Raji (cell line): ENCODE results near the gene SLC39A9.

Experiments used
- POLR2A ChIP-seq: IDR thresholded peaks from 2 replicates; pipeline ENCODE4 v1.6.1; 2011; ENCODE audit warnings: low read depth, low read length, control low read depth; ENCODE audit not compliant: insufficient read depth

SLC39A9 gene

DNA sequence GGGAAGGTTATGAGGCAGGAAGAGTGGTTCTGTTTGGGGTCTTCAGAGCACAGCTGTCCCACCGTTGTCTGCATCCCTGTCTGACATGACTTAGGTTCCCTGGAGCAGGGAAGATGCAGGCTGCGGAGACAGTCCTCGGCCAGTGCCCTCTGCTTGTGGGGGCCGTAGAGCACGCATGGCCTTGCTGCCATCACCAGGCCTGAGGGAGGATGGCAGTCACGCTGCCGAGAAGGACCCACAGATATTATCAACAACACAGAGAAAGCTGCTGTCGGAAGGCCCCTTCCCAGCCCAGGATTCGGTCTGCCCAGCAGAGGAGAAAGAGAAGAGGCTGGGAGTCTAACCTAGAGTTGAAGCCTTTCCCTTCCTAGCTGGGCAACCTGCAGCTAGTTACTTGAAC, 35.4 kb upstream of the SLC39A9 start:
- TF ChIP-seq POLR2A: no peak

DNA sequence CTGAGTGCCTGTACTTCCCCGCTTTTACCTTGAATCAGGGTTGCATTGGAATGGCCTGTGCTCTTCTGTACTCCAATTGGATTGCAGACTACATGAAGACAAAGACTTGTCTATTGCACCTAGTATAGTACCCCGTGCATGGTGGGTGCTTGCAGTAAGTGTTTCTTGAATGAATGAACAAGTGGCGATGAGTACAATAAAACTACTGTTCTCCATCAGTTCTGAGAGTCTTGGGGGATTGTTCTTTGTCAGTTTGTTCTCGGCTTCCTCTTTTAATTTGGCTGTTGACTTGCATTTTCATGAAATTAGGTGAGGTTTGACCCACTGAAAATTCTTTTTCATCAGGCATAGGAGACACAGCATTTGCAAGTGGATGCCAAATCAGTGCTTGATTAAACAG, 34.5 kb upstream of the SLC39A9 start:
- no peak for TF ChIP-seq POLR2A

DNA sequence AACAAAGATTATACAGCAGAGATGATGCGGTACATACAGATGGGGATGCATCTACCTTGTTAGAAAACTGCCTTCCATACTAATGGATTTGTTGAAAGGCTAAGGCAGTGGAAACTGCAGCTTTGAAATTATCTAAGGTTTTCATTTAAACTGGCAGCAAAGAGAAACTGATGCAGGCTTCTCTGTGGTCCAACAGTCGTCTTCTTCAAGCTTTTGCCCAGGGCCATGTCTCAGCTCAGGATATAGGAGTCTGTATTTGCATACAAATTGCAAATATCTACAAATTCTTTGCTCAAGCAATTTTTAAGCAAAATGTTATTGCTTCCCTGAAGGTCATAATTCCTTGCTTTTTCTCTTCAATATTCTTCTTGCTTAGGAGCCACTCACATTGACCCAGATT, 34.1 kb upstream of the SLC39A9 start:
- TF ChIP-seq POLR2A: no peak

DNA sequence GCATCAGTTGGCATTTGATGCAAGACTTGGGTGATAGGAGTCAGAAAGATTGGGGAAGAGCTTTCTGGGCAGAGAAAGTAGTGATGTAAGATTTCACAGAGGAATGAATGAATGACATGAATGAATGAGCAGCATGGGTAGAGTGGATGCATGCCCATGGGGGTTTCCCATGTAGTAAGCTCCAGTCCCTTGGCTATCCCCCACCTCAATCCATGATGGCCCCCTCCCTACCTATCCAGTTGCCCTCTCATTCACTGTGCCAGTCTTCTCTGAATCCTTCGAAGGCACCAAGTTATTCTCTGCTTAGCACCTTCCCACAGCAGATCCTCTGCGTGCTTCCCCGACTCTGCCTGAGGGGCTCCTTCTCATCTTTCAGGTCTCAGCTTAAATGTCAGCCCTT, 32.4 kb upstream of the SLC39A9 start:
- TF ChIP-seq POLR2A: no peak

DNA sequence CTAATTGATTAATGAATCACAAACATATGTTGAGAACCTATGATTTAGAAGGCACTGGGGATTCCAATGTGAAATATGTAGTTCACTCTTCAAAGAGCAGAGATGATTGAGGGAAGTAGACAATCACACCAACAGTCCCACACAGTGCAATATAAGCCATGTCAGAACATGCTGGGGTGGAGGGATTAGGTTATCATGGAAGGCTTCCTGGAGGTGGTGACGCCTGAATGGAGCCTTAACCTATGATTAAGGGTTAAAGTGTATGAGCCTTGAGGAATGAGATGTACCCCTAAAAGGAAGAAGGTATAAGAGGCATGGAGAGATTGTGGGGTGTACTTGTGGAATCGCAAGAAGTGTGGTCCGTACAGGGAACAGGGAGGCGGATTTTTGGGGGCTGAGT, 31.7 kb upstream of the SLC39A9 start:
- TF ChIP-seq POLR2A: no peak

DNA sequence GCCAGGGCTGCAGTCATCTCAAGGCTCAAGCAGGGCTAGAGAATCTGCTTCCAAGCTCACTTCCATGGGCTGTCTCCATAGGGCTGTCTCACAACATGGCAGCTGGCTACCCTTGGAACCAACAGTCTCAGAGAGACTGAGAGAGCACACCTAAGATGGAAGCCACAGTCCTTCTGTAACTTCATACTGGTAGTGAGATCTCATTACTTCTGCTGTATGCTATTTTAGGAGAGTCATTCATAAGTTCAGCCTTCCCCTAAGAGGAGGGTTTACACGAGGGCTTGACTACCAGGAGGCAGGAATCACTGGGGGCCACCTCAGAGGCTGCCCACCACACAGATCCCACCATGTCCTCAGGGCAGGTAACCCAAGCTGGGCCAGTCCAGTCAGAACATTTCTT, 30.1 kb upstream of the SLC39A9 start:
- TF ChIP-seq POLR2A: no peak

DNA sequence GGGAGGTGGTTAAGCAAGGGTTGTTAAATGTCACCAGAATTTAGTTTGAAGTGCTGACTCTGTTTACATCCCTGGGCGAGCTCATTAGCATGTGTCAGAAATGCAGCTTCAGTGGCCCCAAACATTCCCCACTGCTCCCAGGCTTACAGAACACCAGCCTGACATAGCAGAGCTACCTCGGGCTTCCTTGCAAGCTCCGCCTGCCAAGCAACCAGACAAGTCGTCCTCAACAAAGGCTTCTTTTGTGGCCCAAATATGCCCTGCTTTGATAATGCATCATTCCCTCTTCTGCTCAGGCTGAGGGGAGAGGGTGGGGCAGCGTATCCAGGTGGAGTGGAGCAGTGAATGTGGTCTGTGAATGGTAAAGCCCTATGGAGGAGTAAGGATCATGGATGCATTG, 28.4 kb upstream of the SLC39A9 start:
- TF ChIP-seq POLR2A: no peak

DNA sequence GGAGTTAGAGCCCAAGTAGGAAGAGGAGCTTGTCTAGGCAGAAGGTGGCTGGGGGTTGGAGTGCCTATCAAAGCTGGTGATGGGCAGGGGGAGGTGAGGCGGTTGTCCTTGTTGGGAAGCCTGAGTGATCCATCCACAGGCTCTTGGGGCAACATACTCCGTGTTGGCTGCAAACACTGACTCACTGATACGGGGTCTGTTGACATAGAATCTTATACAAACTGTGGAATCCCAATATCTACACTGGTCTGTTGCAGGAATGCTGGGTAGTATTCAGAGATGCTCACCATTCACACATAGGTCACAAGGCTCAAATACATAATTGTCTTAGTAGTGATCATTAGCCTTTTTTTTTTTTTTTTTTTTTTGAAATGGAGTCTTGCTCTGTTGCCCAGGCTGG, 26.3 kb upstream of the SLC39A9 start:
- TF ChIP-seq POLR2A: no peak

DNA sequence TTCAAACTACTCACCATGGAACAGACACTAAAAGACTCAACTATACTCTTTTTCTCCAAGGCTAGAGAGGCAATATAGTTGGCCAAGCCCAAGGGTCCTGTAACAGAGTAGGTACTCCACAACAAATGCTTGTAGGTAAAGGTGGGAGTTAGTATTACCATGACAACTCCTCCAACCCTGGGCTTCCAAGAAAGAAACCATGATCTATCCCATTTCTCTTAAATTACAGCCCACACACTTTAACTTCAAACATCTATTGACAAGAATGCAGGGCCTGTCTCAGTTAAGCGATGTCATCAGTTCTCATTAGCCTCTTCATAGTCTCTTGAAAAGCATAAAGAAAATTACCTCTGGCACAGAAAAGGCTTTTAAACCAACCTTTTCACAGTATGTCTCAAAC, 25.4 kb upstream of the SLC39A9 start:
- no peak for TF ChIP-seq POLR2A

DNA sequence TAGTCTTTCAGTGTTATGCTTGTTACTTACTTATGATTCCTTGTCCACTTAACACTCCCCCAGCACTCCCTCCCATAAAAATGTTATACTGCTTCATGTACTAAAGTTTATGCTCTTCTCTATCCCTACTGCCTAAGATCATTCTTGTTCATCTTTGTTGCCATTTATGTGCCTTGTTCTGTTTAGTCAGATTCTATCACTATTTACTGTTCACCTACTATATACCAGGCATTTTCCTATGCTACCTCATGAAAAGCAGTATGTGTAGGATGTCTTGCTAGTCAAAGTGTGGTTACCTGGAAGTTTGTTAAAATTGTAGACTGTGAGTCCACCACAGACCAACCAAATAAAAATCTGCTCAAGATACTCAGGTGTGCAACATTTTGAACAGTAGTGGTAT, 24.3 kb upstream of the SLC39A9 start:
- no peak for TF ChIP-seq POLR2A

DNA sequence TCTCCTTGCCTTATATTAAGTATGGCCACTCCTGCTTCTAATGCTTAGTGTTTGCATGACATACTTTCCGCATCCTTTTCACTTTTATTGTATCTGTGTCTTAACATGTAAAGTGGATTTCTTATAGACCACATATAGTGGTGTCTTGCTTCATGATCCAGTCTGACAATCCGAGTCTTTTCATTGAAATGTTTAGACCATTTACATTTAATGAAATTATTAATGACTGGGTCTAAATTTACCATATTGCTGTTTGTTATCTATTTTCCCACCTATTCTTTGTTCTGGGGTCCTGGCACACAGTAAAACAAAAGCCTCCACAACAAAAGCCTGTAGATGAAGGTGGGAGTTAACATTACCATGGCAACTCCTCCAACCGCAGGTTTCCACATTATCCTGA, 23.3 kb upstream of the SLC39A9 start:
- TF ChIP-seq POLR2A: no peak

DNA sequence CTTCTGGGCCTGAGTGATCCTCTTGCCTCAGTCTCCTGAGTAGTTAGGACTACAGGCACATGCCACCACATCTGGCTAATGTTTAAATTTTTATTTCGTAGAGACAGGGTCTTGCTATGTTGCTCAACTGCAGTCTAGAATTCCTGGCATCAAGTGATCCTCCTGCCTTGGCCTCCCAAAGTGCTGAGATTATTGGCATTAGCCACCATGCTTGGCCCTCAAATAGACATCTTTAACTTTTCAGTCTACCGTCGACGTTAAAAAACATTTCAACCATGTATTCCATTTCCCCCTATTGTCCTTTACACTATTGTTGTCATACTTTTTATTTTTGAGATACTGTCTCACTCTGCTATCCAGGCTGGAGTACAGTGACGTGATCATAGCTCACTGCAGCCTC, 22.8 kb upstream of the SLC39A9 start:
- no peak for TF ChIP-seq POLR2A

DNA sequence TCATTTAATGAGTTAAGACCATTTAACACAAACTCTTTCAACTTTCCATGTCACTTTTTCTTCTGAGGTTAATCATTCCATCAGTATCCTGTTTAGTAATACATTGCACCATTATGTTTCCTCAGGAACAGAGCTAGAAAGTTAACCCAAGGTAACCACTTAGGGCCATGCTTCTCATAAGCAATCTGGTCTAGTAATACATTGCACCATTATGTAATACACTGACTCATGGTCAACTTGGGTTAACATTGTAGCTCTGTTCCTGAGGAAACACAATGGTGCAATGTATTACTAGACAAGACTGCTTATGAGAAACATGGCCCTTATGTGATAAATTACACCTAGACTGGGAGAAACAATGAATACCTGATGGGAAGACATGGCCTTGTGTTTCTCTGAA, 22.1 kb upstream of the SLC39A9 start:
- TF ChIP-seq POLR2A: no peak

DNA sequence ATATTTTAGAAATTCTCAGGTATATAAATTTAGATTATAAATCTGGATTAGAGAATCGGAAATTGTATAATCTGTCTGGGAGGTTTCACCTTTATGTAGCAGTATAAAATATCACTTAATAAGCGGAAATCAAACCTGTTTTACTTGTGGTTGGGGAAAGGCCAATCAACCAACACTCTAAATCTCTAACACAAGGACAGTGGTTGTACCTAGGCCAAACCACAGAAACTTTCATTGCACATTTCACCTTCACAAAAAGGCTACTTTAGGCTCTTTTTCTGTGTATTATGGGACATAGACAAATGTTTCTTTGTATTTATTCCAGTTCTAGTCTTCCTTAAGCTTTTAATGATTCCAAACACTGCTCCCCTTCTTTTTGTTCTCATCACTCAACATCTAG, 20.2 kb upstream of the SLC39A9 start:
- no peak for TF ChIP-seq POLR2A

DNA sequence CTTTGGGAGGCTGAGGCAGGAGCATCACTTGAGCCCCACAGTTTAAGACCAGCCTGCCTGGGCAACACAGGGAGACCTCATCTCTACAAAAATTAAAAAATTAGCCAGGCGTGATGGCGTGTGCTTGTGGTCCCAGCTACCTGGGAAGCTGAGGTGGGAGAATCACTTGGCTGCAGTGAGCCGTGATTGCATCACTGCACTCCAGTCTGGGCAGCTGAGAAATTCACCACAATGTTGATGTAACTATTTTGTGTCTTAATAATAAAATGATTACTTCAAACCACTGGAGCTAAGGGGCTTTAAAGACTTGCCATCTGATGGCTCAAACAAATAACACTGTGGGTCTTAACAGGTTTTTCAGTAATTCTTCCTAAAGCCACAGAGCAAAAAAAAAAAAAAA, 11.2 kb upstream of the SLC39A9 start:
- no peak for TF ChIP-seq POLR2A

DNA sequence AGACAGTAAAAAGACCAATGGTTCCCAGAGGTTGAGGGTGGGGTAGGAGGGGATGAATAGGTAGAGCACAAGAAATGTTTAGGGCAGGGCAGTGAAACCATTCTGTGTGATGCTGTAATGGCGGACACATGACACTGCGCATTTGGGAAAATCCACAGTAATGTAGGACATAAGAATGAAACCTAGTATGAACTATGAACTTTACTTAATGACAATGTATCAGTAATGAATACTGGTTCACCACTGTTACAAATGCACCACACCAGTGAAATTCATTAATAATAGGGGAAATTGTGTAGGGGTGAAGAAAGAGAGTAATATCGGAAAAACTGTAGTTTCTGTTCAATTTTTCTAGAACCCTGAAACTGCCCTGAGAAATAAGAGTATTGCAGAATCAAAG, 6.0 kb upstream of the SLC39A9 start:
- TF ChIP-seq POLR2A: no peak

DNA sequence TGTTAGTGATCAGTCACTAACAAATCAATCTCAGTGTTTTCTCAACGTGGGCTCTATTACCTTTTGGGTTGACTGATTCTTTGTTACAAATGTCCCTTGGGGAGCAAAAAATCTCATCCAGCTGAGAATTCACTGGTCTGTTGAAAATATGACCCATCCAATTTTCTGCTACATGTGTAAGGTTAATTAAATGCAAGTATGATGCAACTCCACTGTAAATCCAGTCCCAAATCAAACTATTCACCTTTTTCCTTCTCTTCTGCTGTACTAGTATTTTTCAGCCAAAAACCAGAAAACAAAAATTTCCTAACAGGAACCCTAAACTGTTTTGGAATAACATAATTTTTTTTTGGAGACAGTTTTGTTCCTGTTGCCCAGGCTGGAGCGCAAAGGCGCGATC, 2.6 kb upstream of the SLC39A9 start:
- no peak for TF ChIP-seq POLR2A

DNA sequence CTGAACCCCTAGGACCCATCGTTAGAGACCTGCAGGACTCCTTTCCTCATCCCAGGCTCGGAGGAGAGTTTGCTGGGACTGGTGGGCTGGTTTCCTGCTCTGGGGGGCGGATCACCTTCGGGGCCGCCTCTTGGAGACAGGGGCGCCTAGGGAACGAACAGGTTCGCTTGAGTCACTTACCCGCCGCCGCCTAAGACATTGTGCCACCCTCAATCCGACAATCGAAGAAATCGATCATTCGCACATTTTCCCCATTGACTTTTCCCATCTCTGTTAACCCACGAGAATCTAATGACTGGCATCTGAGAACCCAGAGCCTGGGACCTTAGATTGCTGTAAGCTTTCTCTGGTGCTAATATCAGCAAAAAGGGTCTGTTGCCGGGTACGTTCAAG, 322 bp downstream of the SLC39A9 start:
- TF ChIP-seq POLR2A: no peak
